ENCODE data around the gene UGT1A6.

Gene UGT1A6

GRCh38 chr2:233754872-233755611 is 62.4 kb downstream of the UGT1A6 start:
- no peaks in the 10 kb centered on the region for H3F3A ChIP-seq (ENCODE audit: insufficient read depth, low read length)
- H3K4me1 ChIP-seq (ENCODE audit: low read length) = no peaks in the 10 kb centered on the region
- no peak overlapping the region for H3K4me2 ChIP-seq (ENCODE audit: low read depth, low read length)
- H3K27me3 ChIP-seq (replicated peaks; ENCODE audit: insufficient read depth, low read length) = no peaks in the 10 kb centered on the region
- no peak overlapping the region for H3K27ac ChIP-seq (ENCODE audit: low read length)
- no peak overlapping the region for H2AFZ ChIP-seq (ENCODE audit: low read length)
- no peaks in the 10 kb centered on the region for H4K20me1 ChIP-seq (ENCODE audit: insufficient read depth, low read length)
- no peaks in the 10 kb centered on the region for H3K9me3 ChIP-seq (replicated peaks; ENCODE audit: insufficient read depth, low read length)
- no peak for TF ChIP-seq EZH2 (optimal IDR thresholded peaks at IDR 0.05; ENCODE audit: low read depth, low read length)
- TF ChIP-seq CTCF (IDR thresholded peaks at IDR 0.05; ENCODE audit: low read length) = no peak
- no peak for TF ChIP-seq EZH2phosphoT487 (IDR thresholded peaks at IDR 0.05; ENCODE audit: low read length)
- H3K9me2 ChIP-seq (replicated peaks; ENCODE audit: insufficient read depth, low read length) = no peaks in the 10 kb centered on the region
- H3K9ac ChIP-seq (ENCODE audit: low read length) = no peak overlapping the region
- H3K4me3 ChIP-seq (ENCODE audit: low read length) = no peak overlapping the region
- no peaks in the 10 kb centered on the region for H3K79me2 ChIP-seq (ENCODE audit: low read length)
- DNase-seq = no peak
- no peaks in the 10 kb centered on the region for H3K36me3 ChIP-seq (replicated peaks; ENCODE audit: insufficient read depth, low read length)

GRCh38 chr2:233756429-233757081 is 63.9 kb downstream of the UGT1A6 start:
- Histone ChIP-seq H3F3A (ENCODE audit: insufficient read depth, low read length) (no peaks in the 10 kb centered on the region), H3K4me3 (ENCODE audit: low read length) (no peak overlapping the region), H3K4me2 (ENCODE audit: low read depth, low read length) (no peak overlapping the region), H3K27me3 (replicated peaks; ENCODE audit: insufficient read depth, low read length) (no peaks in the 10 kb centered on the region), H3K4me1 (ENCODE audit: low read length) (no peaks in the 10 kb centered on the region), H3K79me2 (ENCODE audit: low read length) (no peaks in the 10 kb centered on the region), H3K9me2 (replicated peaks; ENCODE audit: insufficient read depth, low read length) (no peaks in the 10 kb centered on the region), H4K20me1 (ENCODE audit: insufficient read depth, low read length) (no peaks in the 10 kb centered on the region), H2AFZ (ENCODE audit: low read length) (no peak overlapping the region), H3K9me3 (replicated peaks; ENCODE audit: insufficient read depth, low read length) (no peaks in the 10 kb centered on the region), H3K27ac (ENCODE audit: low read length) (no peak overlapping the region), H3K9ac (ENCODE audit: low read length) (no peak overlapping the region), H3K36me3 (replicated peaks; ENCODE audit: insufficient read depth, low read length) (no peaks in the 10 kb centered on the region)
- no peak for DNase-seq
- no peak for TF ChIP-seq EZH2 (optimal IDR thresholded peaks at IDR 0.05; ENCODE audit: low read depth, low read length)
- no peak for TF ChIP-seq EZH2phosphoT487 (IDR thresholded peaks at IDR 0.05; ENCODE audit: low read length)
- no peak for TF ChIP-seq CTCF (IDR thresholded peaks at IDR 0.05; ENCODE audit: low read length)

GRCh38 chr2:233758141-233758540 is 65.5 kb downstream of the UGT1A6 start:
- no peaks in the 10 kb centered on the region for H3K27me3 ChIP-seq (replicated peaks; ENCODE audit: insufficient read depth, low read length)
- TF ChIP-seq EZH2phosphoT487 (IDR thresholded peaks at IDR 0.05; ENCODE audit: low read length) = no peak
- H2AFZ ChIP-seq (ENCODE audit: low read length) = no peak overlapping the region
- no peaks in the 10 kb centered on the region for H3K9me2 ChIP-seq (replicated peaks; ENCODE audit: insufficient read depth, low read length)
- no peaks in the 10 kb centered on the region for H3K9me3 ChIP-seq (replicated peaks; ENCODE audit: insufficient read depth, low read length)
- H3K36me3 ChIP-seq (replicated peaks; ENCODE audit: insufficient read depth, low read length) = no peaks in the 10 kb centered on the region
- H3F3A ChIP-seq (ENCODE audit: insufficient read depth, low read length) = no peaks in the 10 kb centered on the region
- no peaks in the 10 kb centered on the region for H4K20me1 ChIP-seq (ENCODE audit: insufficient read depth, low read length)
- DNase-seq = no peak
- no peaks in the 10 kb centered on the region for H3K79me2 ChIP-seq (ENCODE audit: low read length)
- H3K4me2 ChIP-seq (ENCODE audit: low read depth, low read length) = no peak overlapping the region
- H3K4me3 ChIP-seq (ENCODE audit: low read length) = no peak overlapping the region
- no peaks in the 10 kb centered on the region for H3K4me1 ChIP-seq (ENCODE audit: low read length)
- H3K9ac ChIP-seq (ENCODE audit: low read length) = no peak overlapping the region
- H3K27ac ChIP-seq (ENCODE audit: low read length) = no peak overlapping the region

GRCh38 chr2:233758849-233759248 is 66.2 kb downstream of the UGT1A6 start:
- H3K4me1 ChIP-seq (ENCODE audit: low read length) = no peaks in the 10 kb centered on the region
- H4K20me1 ChIP-seq (ENCODE audit: insufficient read depth, low read length) = no peaks in the 10 kb centered on the region
- H3K27me3 ChIP-seq (replicated peaks; ENCODE audit: insufficient read depth, low read length) = no peaks in the 10 kb centered on the region
- no peak overlapping the region for H3K4me3 ChIP-seq (ENCODE audit: low read length)
- no peak for DNase-seq
- no peaks in the 10 kb centered on the region for H3K9me2 ChIP-seq (replicated peaks; ENCODE audit: insufficient read depth, low read length)
- H3K9ac ChIP-seq (ENCODE audit: low read length) = no peak overlapping the region
- no peaks in the 10 kb centered on the region for H3K36me3 ChIP-seq (replicated peaks; ENCODE audit: insufficient read depth, low read length)
- H3K79me2 ChIP-seq (ENCODE audit: low read length) = no peaks in the 10 kb centered on the region
- no peak overlapping the region for H3K4me2 ChIP-seq (ENCODE audit: low read depth, low read length)
- no peak overlapping the region for H3K27ac ChIP-seq (ENCODE audit: low read length)
- H3F3A ChIP-seq (ENCODE audit: insufficient read depth, low read length) = no peaks in the 10 kb centered on the region
- H3K9me3 ChIP-seq (replicated peaks; ENCODE audit: insufficient read depth, low read length) = no peaks in the 10 kb centered on the region
- TF ChIP-seq EZH2phosphoT487 (IDR thresholded peaks at IDR 0.05; ENCODE audit: low read length) (no peak), EZH2 (optimal IDR thresholded peaks at IDR 0.05; ENCODE audit: low read depth, low read length) (no peak), CTCF (IDR thresholded peaks at IDR 0.05; ENCODE audit: low read length) (no peak)
- no peak overlapping the region for H2AFZ ChIP-seq (ENCODE audit: low read length)

Data from MM.1S (cell line).